HG02938 (cell line): Measurements from ENCODE around the gene KRT26.

Source experiments
- ATAC-seq: cut with Tn5 transposase; IDR thresholded peaks from one replicate; pipeline ENCODE4 v1.9.1; 2021; ENCODE audit warnings: mild to moderate bottlenecking, moderate library complexity; ENCODE audit not compliant: unreplicated experiment

The KRT26 gene

DNA sequence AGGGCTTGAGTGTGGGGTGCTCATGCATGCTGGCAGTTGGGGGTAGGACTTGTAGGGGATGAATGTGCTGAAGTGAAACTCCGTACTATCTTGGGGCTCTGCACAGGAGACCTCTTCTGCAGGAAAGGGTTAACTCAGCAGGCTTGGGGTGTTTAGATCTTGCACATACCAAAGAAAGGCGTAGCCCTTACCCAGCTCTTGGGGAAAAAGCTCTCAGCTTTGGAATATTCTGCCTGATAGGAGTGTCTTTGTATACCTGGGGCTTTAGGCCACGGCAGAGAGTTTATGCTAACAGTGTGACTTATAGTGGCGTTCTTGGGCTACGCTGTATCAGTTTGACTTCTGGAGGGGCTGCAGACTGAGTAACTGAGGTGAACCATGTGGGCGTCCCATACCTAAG, 38.0 kb downstream of the KRT26 start:
- ATAC-seq: no peak

DNA sequence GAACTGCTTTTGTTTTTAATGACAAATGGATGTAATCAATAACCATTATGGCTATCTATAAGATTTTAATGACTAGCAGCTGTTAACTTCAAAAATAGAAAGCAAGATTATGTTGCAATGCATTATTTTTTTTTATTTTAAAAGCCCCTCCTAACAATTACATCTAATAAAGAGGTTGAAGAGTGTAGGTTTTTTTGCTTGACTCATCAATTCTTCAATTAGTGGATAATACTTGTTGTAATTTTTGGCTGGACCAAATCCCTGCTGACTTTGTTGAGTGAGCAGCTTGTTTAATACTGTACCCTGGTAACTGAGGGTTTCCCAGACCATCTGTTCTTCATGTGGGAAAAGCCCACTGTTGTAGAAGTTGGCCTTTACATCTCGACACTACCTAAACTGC, 41.0 kb downstream of the KRT26 start:
- ATAC-seq: no peak

DNA sequence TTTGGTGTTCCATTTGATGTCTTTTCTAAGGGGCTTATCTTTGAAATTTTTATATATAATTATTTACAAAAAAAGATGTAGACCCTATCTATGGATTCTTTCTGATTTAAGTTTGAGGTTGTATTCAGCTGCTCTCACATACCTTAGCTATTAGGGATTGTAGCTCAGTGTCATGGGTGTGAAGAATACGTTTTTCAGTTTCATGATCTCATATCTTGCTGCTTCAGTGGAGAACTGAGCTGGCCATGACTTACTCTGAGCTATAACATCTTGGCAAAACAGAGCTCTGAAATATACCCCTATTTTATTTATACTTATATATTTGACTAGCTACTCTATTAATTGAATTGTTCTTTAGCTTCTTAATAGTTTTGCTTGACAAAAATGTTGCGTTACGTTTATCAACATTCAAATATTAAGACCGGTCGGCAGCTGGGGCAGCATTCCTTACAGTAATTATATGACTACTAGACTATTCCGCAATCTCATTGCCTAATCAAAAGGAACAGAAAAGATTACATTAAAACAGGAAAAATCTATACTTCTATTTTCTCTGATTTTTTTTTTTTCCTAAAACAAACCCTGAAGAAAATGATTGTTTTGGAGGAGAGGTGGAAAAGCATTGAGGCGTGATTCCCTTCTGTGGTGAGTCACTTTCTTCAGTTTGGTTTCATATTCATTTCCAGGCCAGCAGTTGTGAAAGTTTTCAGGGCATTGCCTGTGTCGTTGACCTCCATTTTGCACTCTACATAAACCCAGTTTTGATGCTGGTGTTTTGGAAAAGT, 44.4 kb downstream of the KRT26 start:
- no peak for ATAC-seq

DNA sequence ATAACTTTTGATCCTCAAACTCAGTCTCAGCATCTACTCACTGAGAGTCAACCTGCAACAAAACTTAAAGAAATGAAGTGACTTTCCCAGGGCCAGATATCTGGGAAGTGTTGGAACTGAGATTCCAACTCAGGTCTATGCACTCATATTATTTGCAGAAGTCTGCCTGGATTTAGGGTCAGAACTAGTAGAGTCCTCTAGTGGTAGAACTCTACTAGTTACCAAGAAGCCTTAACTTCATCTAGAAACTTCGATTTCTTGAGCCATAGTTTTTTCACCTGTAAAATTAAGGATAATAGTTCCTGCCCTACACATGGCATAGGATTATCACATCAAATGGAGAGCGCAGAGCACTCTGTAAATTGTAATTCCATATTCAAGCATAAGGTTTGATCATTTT, 45.1 kb downstream of the KRT26 start:
- no peak for ATAC-seq

DNA sequence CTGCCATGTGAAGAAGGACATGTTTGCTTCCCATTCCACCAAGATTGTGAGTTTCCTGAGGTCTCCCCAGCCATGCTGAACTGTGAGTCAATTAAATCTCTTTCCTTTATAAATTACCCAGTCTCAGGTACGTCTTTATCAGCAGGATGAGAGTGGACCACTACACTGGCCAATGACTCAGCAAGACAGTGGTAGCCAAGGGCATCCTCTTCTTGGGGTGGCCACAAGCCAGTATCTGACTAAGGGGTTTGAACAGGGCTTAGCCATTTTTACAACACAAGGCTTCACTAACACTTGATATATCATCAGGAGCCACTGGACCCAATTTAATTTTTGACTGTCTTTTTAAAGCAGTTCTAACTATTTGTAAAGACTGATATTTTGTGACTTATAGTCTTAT, 47.3 kb downstream of the KRT26 start:
- ATAC-seq: no peak

DNA sequence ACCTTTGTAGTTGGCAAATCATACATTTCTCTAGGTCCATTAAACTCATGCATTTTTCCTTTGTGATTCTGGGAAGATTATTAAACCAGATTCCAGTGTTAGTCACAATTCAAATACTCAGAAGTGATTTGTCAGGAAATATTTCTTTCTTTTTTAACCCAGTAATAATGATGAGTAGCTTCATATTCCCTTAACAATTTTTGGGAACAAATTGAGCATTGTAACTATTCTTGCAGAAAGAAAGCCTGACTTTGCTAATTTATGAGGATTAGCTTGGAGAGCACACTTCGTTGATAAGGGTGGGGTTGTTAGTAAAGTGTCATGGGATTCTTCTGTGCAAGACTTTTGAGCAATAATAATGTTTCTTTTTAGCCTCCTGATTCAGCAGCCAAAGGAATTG, 49.8 kb downstream of the KRT26 start:
- no peak for ATAC-seq

DNA sequence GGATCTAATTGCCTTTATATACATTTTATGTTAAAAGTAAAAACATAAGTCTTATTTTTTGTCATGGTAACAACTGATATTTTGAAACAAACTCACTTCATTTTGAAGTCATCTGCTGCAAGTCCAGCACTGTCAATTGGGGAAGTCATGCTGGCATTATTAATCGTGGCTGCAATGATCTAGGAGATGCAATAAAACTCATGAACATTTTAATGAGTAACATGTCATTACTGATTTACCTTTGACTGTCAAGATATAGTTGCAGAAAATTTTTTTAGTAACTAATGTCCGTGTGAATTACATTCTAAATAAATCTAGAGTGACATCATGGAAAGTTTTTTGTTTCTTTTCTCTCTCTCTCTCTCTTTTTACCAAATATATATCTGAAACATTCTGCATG, 51.1 kb downstream of the KRT26 start:
- no peak for ATAC-seq

DNA sequence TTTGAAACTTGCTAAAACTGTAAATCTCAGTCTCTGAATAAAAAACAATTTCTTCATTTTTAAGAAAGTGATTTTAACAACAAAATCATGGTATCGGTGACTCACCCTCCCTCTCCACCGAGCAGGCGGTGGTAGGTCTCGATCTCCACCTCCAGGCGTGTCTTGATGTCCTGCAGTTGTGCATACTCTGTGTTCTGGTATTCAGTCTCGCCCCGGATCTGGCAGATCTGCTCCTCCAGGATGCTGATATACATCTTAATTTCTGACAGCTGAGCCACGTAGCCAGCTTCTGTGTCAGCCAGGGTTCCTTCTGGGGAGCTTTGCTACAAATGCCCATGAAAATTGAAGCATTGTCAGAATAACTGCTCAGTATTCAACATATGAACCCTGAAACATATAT, 53.1 kb downstream of the KRT26 start:
- ATAC-seq: no peak

DNA sequence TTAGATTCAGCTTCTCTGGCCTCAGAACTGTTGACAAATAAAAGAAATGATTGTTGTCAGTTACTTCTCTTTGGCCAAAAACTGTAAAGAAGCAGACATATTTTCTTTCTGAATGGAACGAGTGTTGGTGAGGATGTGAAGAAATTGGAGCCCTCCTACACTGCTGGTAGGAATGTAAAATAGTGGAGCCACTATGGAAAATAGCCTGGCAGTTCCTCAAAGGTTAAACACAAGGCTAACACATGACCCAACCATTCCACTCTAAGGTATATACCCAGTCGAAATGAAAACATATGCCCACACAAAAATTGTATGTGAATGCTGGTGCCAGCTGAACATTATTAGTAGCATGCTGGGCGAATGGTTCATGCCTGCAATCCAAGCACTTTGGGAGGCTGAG, 54.2 kb downstream of the KRT26 start:
- no peak for ATAC-seq
